AG04450 (cell line): ENCODE measurements around the gene ZNF134. TPM values are rescaled to one million over a fixed set of nuclear protein-coding genes. Genes with fewer than 3 reads are reported as not detected.

Experiments used
- CTCF ChIA-PET: fragments of 300-600, 350-600 bp; formaldehyde crosslinking; extraction: SDS; loops from one replicate; lab custom pipeline; 2022; ENCODE audit warnings: antibody characterized with exemption, inconsistent platforms; lab: Charles Lee
- POLR2A ChIA-PET: fragments of 350-600 bp; formaldehyde crosslinking; extraction: SDS; loops from one replicate; lab custom pipeline; 2021; ENCODE audit warnings: antibody characterized with exemption, inconsistent platforms; lab: Yijun Ruan, JAX
- DNase-seq: peaks from one replicate; pipeline ENCODE4 v3.0.0-alpha.2; 2011; ENCODE audit warnings: low read depth, low spot score
- H3K27ac ChIP-seq: one replicate; pipeline ENCODE4 v1.5.1; 2012; ENCODE audit warnings: low read depth, low read length, control low read depth
- H3K27me3 ChIP-seq: one replicate; pipeline ENCODE4 v1.6.0; 2012; ENCODE audit warnings: low read length; ENCODE audit not compliant: control insufficient read depth, insufficient read depth
- H3K4me3 ChIP-seq: 2 replicates; pipeline ENCODE4 v1.5.1; 2011; ENCODE audit warnings: mild to moderate bottlenecking, low read depth, low read length, control low read depth
- H3K9me3 ChIP-seq: 2 replicates; pipeline ENCODE4 v1.5.1; 2012; ENCODE audit warnings: low read length; ENCODE audit not compliant: control insufficient read depth, insufficient read depth
- CTCF ChIP-seq: IDR thresholded peaks from 2 replicates; pipeline ENCODE4 v1.5.1; 2011; ENCODE audit warnings: low read depth, low read length, control low read depth, inconsistent platforms
- polyA plus RNA-seq: library from polyadenylated mRNA; depleted of rRNA; stranded (reverse); fragments of >200 nt; gene quantifications from 2 replicates; pipeline ENCODE4 v1.2.3, GENCODE V29; 2011

The ZNF134 gene
- polyA plus RNA-seq, 1 experiment = 10.9 TPM

GRCh38 chr19:57615346-57615745, 1.3 kb downstream of the ZNF134 start:
- Histone ChIP-seq H3K4me3 (peak overlapping the region; percentile 97), H3K9me3 (peaks cover 60% of the 10 kb centered on the region), H3K27ac (no peak overlapping the region), H3K27me3 (no peaks in the 10 kb centered on the region)
- POLR2A ChIA-PET = no interaction called here
- CTCF ChIA-PET = no interaction called here
- no peak for DNase-seq
- TF ChIP-seq CTCF = no peak

DNA sequence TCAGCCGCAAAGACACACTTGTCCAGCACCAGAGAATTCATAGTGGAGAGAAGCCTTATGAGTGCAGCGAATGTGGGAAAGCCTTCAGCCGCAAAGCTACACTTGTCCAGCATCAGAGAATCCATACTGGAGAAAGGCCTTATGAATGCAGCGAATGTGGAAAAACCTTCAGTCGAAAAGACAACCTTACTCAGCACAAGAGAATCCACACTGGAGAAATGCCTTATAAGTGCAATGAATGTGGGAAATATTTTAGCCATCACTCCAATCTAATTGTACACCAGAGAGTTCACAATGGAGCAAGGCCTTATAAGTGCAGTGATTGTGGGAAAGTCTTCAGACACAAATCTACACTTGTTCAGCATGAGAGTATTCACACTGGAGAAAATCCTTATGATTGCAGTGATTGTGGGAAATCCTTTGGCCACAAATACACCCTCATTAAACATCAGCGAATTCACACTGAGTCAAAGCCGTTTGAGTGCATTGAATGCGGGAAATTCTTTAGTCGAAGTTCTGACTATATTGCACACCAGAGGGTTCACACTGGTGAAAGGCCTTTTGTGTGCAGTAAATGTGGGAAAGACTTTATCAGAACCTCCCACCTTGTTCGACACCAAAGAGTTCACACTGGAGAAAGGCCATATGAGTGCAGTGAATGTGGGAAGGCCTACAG, 6.8 kb downstream of the ZNF134 start:
- H3K27ac ChIP-seq = no peak overlapping the region
- no peak overlapping the region for H3K4me3 ChIP-seq
- POLR2A ChIA-PET = no interaction called here
- no peak for DNase-seq
- no peaks in the 10 kb centered on the region for H3K27me3 ChIP-seq
- CTCF ChIA-PET = no interaction called here
- H3K9me3 ChIP-seq = peaks cover 86% of the 10 kb centered on the region
- TF ChIP-seq CTCF = no peak

GRCh38 chr19:57623091-57623490, 9.0 kb downstream of the ZNF134 start:
- ChIA-PET CTCF (no interaction called here), POLR2A (no interaction called here)
- no peak overlapping the region for H3K27ac ChIP-seq
- no peak for TF ChIP-seq CTCF
- no peak for DNase-seq
- no peak overlapping the region for H3K4me3 ChIP-seq
- no peaks in the 10 kb centered on the region for H3K27me3 ChIP-seq
- H3K9me3 ChIP-seq = peaks cover 78% of the 10 kb centered on the region

DNA sequence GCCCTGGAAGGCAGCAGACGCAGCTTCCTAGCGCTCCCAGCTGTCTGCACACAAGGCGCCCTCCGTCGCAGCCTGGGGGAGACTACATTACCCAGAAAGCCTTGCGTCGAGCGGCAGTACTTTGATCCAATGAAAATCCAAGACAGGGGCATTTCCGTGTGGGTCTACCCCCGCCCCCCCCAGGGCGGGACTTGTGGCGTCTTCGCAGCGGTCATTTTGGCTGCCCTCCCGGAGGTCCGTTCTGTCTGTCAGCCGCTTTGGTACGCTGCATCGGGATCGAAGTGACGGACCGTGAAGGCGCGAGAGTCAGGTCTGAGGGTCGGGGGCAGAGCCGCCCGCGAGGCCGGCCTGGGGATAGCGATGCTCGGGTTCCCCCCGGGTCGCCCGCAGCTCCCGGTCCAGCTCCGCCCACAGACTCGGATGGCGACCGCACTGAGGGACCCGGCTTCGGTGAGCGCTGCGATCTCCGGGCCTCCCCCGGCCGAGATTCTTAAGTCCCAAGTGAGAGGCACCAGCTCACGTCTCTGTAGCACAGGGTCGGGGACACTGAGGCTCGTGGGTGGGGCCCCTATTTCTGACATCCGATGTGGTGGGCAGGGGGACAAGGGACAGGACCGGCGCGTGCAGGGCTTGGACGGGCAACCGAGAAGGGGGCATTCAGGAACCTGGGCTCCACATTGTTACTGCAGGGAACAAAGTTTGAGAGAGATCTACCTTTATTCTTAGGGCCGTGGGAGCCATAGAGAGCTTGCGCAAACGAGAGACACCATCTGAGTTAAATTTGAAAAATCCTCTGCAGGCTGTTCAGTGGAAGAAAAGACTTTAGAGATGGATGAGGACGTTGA, 19.2 kb downstream of the ZNF134 start, which contains the start of gene ZNF211:
ZNF211 (plus strand) TSS at position 182 of the 845 bp plus-strand sequence; CDS start at position 361, 179 bp downstream.
- CTCF ChIA-PET = interaction anchor here (0.6 to 1.9 kb wide), 2 partner anchors 49 to 128 kb away, joined by 3 to 6 read pairs; partner anchors contain the start of gene ZNF551
- peak; percentile 76 for DNase-seq
- Histone ChIP-seq H3K9me3 (peaks cover 14% of the 10 kb centered on the region), H3K27me3 (no peaks in the 10 kb centered on the region), H3K4me3 (peak within 1 kb of the TSS; percentile 91), H3K27ac (peak within 1 kb of the TSS; percentile 25)
- POLR2A ChIA-PET = interaction anchor here (0.5 to 1.5 kb wide), 5 partner anchors 19 to 995 kb away, joined by 3 to 7 read pairs (median 3); partner anchors contain the start of genes ZNF134, ZNF544 and ZNF551
- no peak for TF ChIP-seq CTCF
